IMR-90 (cell line): ENCODE measurements around the gene NR1H2. TPM values are rescaled to one million over a fixed set of nuclear protein-coding genes. Genes with fewer than 3 reads are reported as not detected.

ENCODE experiments used
- ATAC-seq: fragments of 200-7000 bp; cut with Tn5 transposase; 2 replicates; pipeline ENCODE4 v1.9.1; 2020; ENCODE audit warnings: low read depth, mild to moderate bottlenecking, moderate library complexity
- BruUV-seq: library from RNA; stranded (reverse); fragments of 400-500 nt; replicated peaks from 2 replicates; lab custom pipeline; 2021; lab: Mats Ljungman, UMichigan
- CTCF ChIA-PET: fragments of 300-600 bp; formaldehyde crosslinking; extraction: SDS; loops from one replicate; lab custom pipeline; 2021; ENCODE audit warnings: antibody characterized with exemption; lab: Yijun Ruan, JAX
- POLR2A ChIA-PET: fragments of 300-600 bp; sonication (Branson Sonifier 250); formaldehyde crosslinking; loops from one replicate; lab custom pipeline; 2022; ENCODE audit warnings: antibody characterized with exemption; ENCODE audit not compliant: unreplicated experiment; lab: Charles Lee
- DNase-seq: peaks from one replicate; pipeline ENCODE4 v3.0.0; 2013
- H2AFZ ChIP-seq: replicated peaks from 2 replicates; pipeline ENCODE3; 2013; ENCODE audit warnings: low read length, mild to moderate bottlenecking; ENCODE audit not compliant: poor library complexity
- H2AK5ac ChIP-seq: 2 replicates; pipeline ENCODE4 v1.6.1; 2013; ENCODE audit warnings: low read depth, low read length, inconsistent platforms
- H2AK9ac ChIP-seq: replicated peaks from 2 replicates; pipeline ENCODE3; 2013; ENCODE audit warnings: mild to moderate bottlenecking, low read depth, low read length, moderate library complexity; ENCODE audit not compliant: poor library complexity
- H2BK120ac ChIP-seq: 2 replicates; pipeline ENCODE4 v1.6.1; 2013; ENCODE audit warnings: low read depth, low read length, inconsistent platforms
- H2BK15ac ChIP-seq: 3 replicates; pipeline ENCODE4 v1.6.1; 2013; ENCODE audit warnings: low read depth, low read length, inconsistent platforms
- H2BK20ac ChIP-seq: 2 replicates; pipeline ENCODE4 v1.6.1; 2013; ENCODE audit warnings: low read depth, mild to moderate bottlenecking, inconsistent platforms, low read length, moderate library complexity
- H2BK5ac ChIP-seq: 2 replicates; pipeline ENCODE4 v1.6.1; 2013; ENCODE audit warnings: mild to moderate bottlenecking, low read depth, low read length, inconsistent platforms; ENCODE audit not compliant: poor library complexity, severe bottlenecking
- H3K14ac ChIP-seq: replicated peaks from 2 replicates; pipeline ENCODE4 v1.6.1; 2013; ENCODE audit warnings: low read depth, low read length, inconsistent platforms
- H3K18ac ChIP-seq: 2 replicates; pipeline ENCODE4 v1.6.1; 2013; ENCODE audit warnings: low read depth, low read length, control low read depth
- H3K23ac ChIP-seq: 2 replicates; pipeline ENCODE4 v1.6.1; 2013; ENCODE audit warnings: low read depth, low read length, inconsistent platforms
- H3K27ac ChIP-seq: 2 replicates; pipeline ENCODE4 v1.5.1; 2013; ENCODE audit warnings: mild to moderate bottlenecking, control low read depth, low read length; ENCODE audit not compliant: insufficient read depth
- H3K27me3 ChIP-seq: 2 replicates; pipeline ENCODE4 v1.6.1; 2013; ENCODE audit warnings: low read length; ENCODE audit not compliant: control insufficient read depth, insufficient read depth
- H3K36me3 ChIP-seq: 2 replicates; pipeline ENCODE4 v1.6.1; 2013; ENCODE audit warnings: low read length, mixed read lengths; ENCODE audit not compliant: control insufficient read depth, insufficient read depth
- H3K4ac ChIP-seq: 2 replicates; pipeline ENCODE4 v1.6.1; 2013; ENCODE audit warnings: low read depth, low read length, inconsistent platforms
- H3K4me1 ChIP-seq: 2 replicates; pipeline ENCODE4 v1.6.1; 2013; ENCODE audit warnings: low read length, mixed read lengths; ENCODE audit not compliant: control insufficient read depth, insufficient read depth
- H3K4me2 ChIP-seq: 2 replicates; pipeline ENCODE4 v1.6.1; 2013; ENCODE audit warnings: low read depth, mild to moderate bottlenecking, control low read depth, low read length, moderate library complexity
- H3K4me3 ChIP-seq: 2 replicates; pipeline ENCODE4 v1.5.1; 2013; ENCODE audit warnings: low read depth, mild to moderate bottlenecking, control low read depth, low read length, moderate library complexity; ENCODE audit not compliant: insufficient read depth
- H3K56ac ChIP-seq: 2 replicates; pipeline ENCODE4 v1.6.1; 2013; ENCODE audit warnings: low read length, inconsistent platforms; ENCODE audit not compliant: insufficient read depth; ENCODE audit errors: extremely low read depth
- H3K79me1 ChIP-seq, 2 experiments: 2 replicates each; pipeline ENCODE4 v1.6.1; 2013; ENCODE audit warnings: low read length in 2 of 2, inconsistent platforms in 1 of 2, low read depth in 1 of 2
- H3K9ac ChIP-seq: 2 replicates; pipeline ENCODE4 v1.6.1; 2013; ENCODE audit warnings: low read depth, low read length, control low read depth
- H3K9me1 ChIP-seq: 2 replicates; pipeline ENCODE4 v1.6.1; 2013; ENCODE audit warnings: low read length, inconsistent platforms; ENCODE audit not compliant: insufficient read depth
- H3K9me3 ChIP-seq: 2 replicates; pipeline ENCODE4 v1.6.1; 2013; ENCODE audit warnings: low read length; ENCODE audit not compliant: control insufficient read depth, insufficient read depth
- H4K20me1 ChIP-seq: 2 replicates; pipeline ENCODE4 v1.6.1; 2013; ENCODE audit warnings: low read length, inconsistent platforms; ENCODE audit not compliant: insufficient read depth
- H4K5ac ChIP-seq: 2 replicates; pipeline ENCODE4 v1.6.1; 2013; ENCODE audit warnings: mild to moderate bottlenecking, low read depth, low read length, control low read depth
- H4K8ac ChIP-seq, 2 experiments: 2 replicates each; pipeline ENCODE4 v1.6.1; 2013; ENCODE audit warnings: low read depth in 2 of 2, low read length in 2 of 2, control low read depth in 1 of 2, inconsistent platforms in 1 of 2
- H4K91ac ChIP-seq: 2 replicates; pipeline ENCODE4 v1.6.1; 2013; ENCODE audit warnings: low read depth, low read length, inconsistent platforms; ENCODE audit not compliant: insufficient read depth
- BHLHE40 ChIP-seq: fragments of 150-350 bp; IDR thresholded peaks from 2 replicates; pipeline ENCODE4 v1.6.1; 2016; ENCODE audit warnings: mild to moderate bottlenecking, low read depth, low read length
- CHD1 ChIP-seq: IDR thresholded peaks from 2 replicates; pipeline ENCODE4 v1.6.1; 2012; ENCODE audit warnings: low read depth, low read length, improper control_type of control experiment
- CTCF ChIP-seq: conservative IDR thresholded peaks from 2 replicates; pipeline ENCODE4 v1.5.1; 2012; ENCODE audit warnings: mild to moderate bottlenecking, low read depth, low read length, improper control_type of control experiment
- ELK1 ChIP-seq: fragments of 150-350 bp; IDR thresholded peaks from 2 replicates; pipeline ENCODE4 v1.6.1; 2016; ENCODE audit warnings: low read depth, mild to moderate bottlenecking, low read length, moderate library complexity, borderline replicate concordance
- MAFK ChIP-seq: IDR thresholded peaks from 2 replicates; pipeline ENCODE4 v1.6.1; 2012; ENCODE audit warnings: low read depth, low read length, improper control_type of control experiment
- MAZ ChIP-seq: IDR thresholded peaks from 2 replicates; pipeline ENCODE4 v1.6.1; 2012; ENCODE audit warnings: low read depth, mild to moderate bottlenecking, low read length, improper control_type of control experiment, moderate library complexity, borderline replicate concordance
- MXI1 ChIP-seq: IDR thresholded peaks from 2 replicates; pipeline ENCODE4 v1.6.1; 2012; ENCODE audit warnings: low read depth, mild to moderate bottlenecking, low read length, moderate library complexity, borderline replicate concordance
- NFE2L2 ChIP-seq: fragments of 150-350 bp; IDR thresholded peaks from 2 replicates; pipeline ENCODE4 v1.6.1; 2016; ENCODE audit warnings: low read depth, mild to moderate bottlenecking, low read length
- RAD21 ChIP-seq: IDR thresholded peaks from 2 replicates; pipeline ENCODE4 v1.6.1; 2012; ENCODE audit warnings: low read length, improper control_type of control experiment
- RCOR1 ChIP-seq: IDR thresholded peaks from 2 replicates; pipeline ENCODE4 v1.6.1; 2012; ENCODE audit warnings: mild to moderate bottlenecking, low read length, improper control_type of control experiment; ENCODE audit not compliant: insufficient replicate concordance
- SMC3 ChIP-seq: fragments of 150-350 bp; IDR thresholded peaks from 2 replicates; pipeline ENCODE4 v1.6.1; 2016; ENCODE audit warnings: low read depth, mild to moderate bottlenecking, antibody characterized with exemption, low read length, moderate library complexity
- USF2 ChIP-seq: fragments of 150-350 bp; IDR thresholded peaks from 2 replicates; pipeline ENCODE4 v1.6.1; 2017; ENCODE audit warnings: mild to moderate bottlenecking, antibody characterized with exemption, low read length, low read depth
- dilution Hi-C: fragments of 300-500 bp; cut with HindIII; formaldehyde crosslinking; loops from one replicate; pipeline ENCODE4 v1.14.3; 2018; ENCODE audit warnings: low sequenced_read_pairs; ENCODE audit not compliant: unreplicated experiment
- in situ Hi-C: fragments of 300-500 bp; cut with MboI; formaldehyde crosslinking; loops from 3 replicates; pipeline ENCODE4 v1.14.3; 2019; ENCODE audit warnings: low sequenced_read_pairs, inconsistent platforms, mixed read lengths
- intact Hi-C: fragments of 100-400 bp; cut with micrococcal nuclease; formaldehyde crosslinking; loops from 2 replicates; pipeline ENCODE4 v1.10.0; 2022
- polyA plus RNA-seq, 3 experiments: library from polyadenylated mRNA; depleted of rRNA; stranded (reverse); fragments of >200 nt; gene quantifications; 2 replicates each; pipeline ENCODE4 v1.2.3, GENCODE V29; 2012; ENCODE audit warnings: low replicate concordance in 1 of 3
- total RNA-seq: library from RNA; depleted of rRNA; stranded (reverse); fragments of >200 nt; gene quantifications from 2 replicates; pipeline ENCODE4 v1.2.3, GENCODE V29; 2012

Gene NR1H2
- total and polyA plus RNA-seq, 2 of the 4 experiments (the other 2 are of a cell fraction), result 37.8 to 48.4 TPM

GRCh38 chr19:50340331-50340730 lies 35.9 kb upstream of the NR1H2 start:
- BruUV-seq, result no TSS peak
- DNase-seq (no peak), ATAC-seq (no peak)
- dilution Hi-C loops, result no loop called here
- Histone ChIP-seq H3K9me1 (no peaks in the 10 kb centered on the region), H2AFZ (no peak overlapping the region), H3K9me3 (peaks cover 8% of the 10 kb centered on the region), H3K56ac (no peak overlapping the region), H3K4me3 (no peak overlapping the region), H2AK5ac (no peak overlapping the region), H3K36me3 (no peaks in the 10 kb centered on the region), H2AK9ac (no peak overlapping the region), H3K27me3 (no peaks in the 10 kb centered on the region), H3K23ac (no peak overlapping the region), H3K14ac (no peak overlapping the region), H3K79me1 (no peaks in the 10 kb centered on the region), H2BK120ac (no peak overlapping the region), H4K5ac (no peak overlapping the region), H4K91ac (no peak overlapping the region), H2BK20ac (no peak overlapping the region), H3K18ac (no peak overlapping the region), H4K8ac (no peak overlapping the region), H2BK15ac (no peak overlapping the region), H3K9ac (no peak overlapping the region), H3K4ac (no peak overlapping the region), H3K4me2 (no peak overlapping the region), H3K4me1 (no peaks in the 10 kb centered on the region), H4K20me1 (no peaks in the 10 kb centered on the region), H3K27ac (no peak overlapping the region), H2BK5ac (no peak overlapping the region)
- intact Hi-C loops, result no loop called here
- in situ Hi-C loops, result no loop called here
- no peak for TF ChIP-seq RAD21
- no peak for TF ChIP-seq NFE2L2
- no peak for TF ChIP-seq MAZ
- no peak for TF ChIP-seq RCOR1
- no peak for TF ChIP-seq SMC3
- TF ChIP-seq USF2, result no peak
- TF ChIP-seq CTCF, result no peak
- TF ChIP-seq CHD1, result no peak
- TF ChIP-seq BHLHE40, result no peak
- TF ChIP-seq ELK1, result no peak
- TF ChIP-seq MXI1, result no peak
- no peak for TF ChIP-seq MAFK
- ChIA-PET CTCF (no interaction called here), POLR2A (no interaction called here)
